Caco-2 (cell line): ENCODE measurements around the gene ETFDH. TPM values are rescaled to one million over a fixed set of nuclear protein-coding genes. Genes with fewer than 3 reads are reported as not detected.

ENCODE experiments used
- BruUV-seq: library from RNA; stranded (reverse); fragments of 400-500 nt; replicated peaks from 2 replicates; lab custom pipeline; 2021; lab: Mats Ljungman, UMichigan
- CTCF ChIA-PET: fragments of 300-600 bp; sonication (Branson Sonifier 250); formaldehyde crosslinking; loops from one replicate; lab custom pipeline; 2022; ENCODE audit warnings: antibody characterized with exemption; lab: Charles Lee
- POLR2A ChIA-PET: fragments of 300-600 bp; sonication (Branson Sonifier 250); formaldehyde crosslinking; loops from one replicate; lab custom pipeline; 2022; ENCODE audit warnings: antibody characterized with exemption; lab: Charles Lee
- DNase-seq, 2 experiments: peaks; one replicate each; pipeline versions ENCODE4 v3.0.0 to v3.0.0-alpha.2; 2020 to 2022
- H3K27me3 ChIP-seq: replicated peaks from 2 replicates; pipeline ENCODE4 v1.6.0; 2011; ENCODE audit warnings: low read length; ENCODE audit not compliant: control insufficient read depth, insufficient read depth
- H3K36me3 ChIP-seq: 2 replicates; pipeline ENCODE4 v1.5.1; 2011; ENCODE audit warnings: low read length; ENCODE audit not compliant: control insufficient read depth, insufficient read depth
- H3K4me1 ChIP-seq: fragments of 250-450 bp; sonication (Bioruptor Pico); 2 replicates; pipeline ENCODE4 v1.5.1; 2020; ENCODE audit warnings: mild to moderate bottlenecking
- H3K4me3 ChIP-seq: 2 replicates; pipeline ENCODE4 v1.5.1; 2011; ENCODE audit warnings: low read depth, mild to moderate bottlenecking, control low read depth, low read length
- H3K9me3 ChIP-seq: fragments of 250-450 bp; sonication (Bioruptor Pico); 2 replicates; pipeline ENCODE4 v1.5.1; 2020; ENCODE audit warnings: mild to moderate bottlenecking, moderate library complexity
- H3K27ac Mint-ChIP-seq: one replicate; pipeline ENCODE4 v1.8.0; 2022; ENCODE audit warnings: mixed read lengths; ENCODE audit not compliant: unreplicated experiment
- H3K27me3 Mint-ChIP-seq: one replicate; pipeline ENCODE4 v1.8.0; 2022; ENCODE audit warnings: mixed read lengths; ENCODE audit not compliant: insufficient read depth, unreplicated experiment
- H3K36me3 Mint-ChIP-seq: one replicate; pipeline ENCODE4 v1.8.0; 2022; ENCODE audit warnings: mild to moderate bottlenecking, mixed read lengths; ENCODE audit not compliant: insufficient read depth, unreplicated experiment
- H3K4me1 Mint-ChIP-seq: one replicate; pipeline ENCODE4 v1.8.0; 2022; ENCODE audit warnings: low read depth, mixed read lengths; ENCODE audit not compliant: unreplicated experiment
- H3K4me3 Mint-ChIP-seq: one replicate; pipeline ENCODE4 v1.8.0; 2022; ENCODE audit warnings: mild to moderate bottlenecking, moderate library complexity, mixed read lengths; ENCODE audit not compliant: unreplicated experiment
- H3K9me3 Mint-ChIP-seq: one replicate; pipeline ENCODE4 v1.8.0; 2022; ENCODE audit warnings: mixed read lengths; ENCODE audit not compliant: unreplicated experiment
- CTCF ChIP-seq, 2 experiments: fragments of 200-600 bp in 1 of 2; IDR thresholded peaks; 1 replicate in 1 of 2; 2 replicates in 1 of 2; pipeline versions ENCODE4 v1.5.1 to v1.8.0; 2011 to 2022; ENCODE audit warnings: antibody characterized with exemption in 1 of 2, control low read depth in 1 of 2, inconsistent platforms in 1 of 2, low read depth in 1 of 2, low read length in 1 of 2, mild to moderate bottlenecking in 1 of 2, moderate library complexity in 1 of 2; ENCODE audit not compliant: insufficient read depth in 1 of 2, severe bottlenecking in 1 of 2, unreplicated experiment in 1 of 2
- intact Hi-C: fragments of 100-400 bp; cut with micrococcal nuclease; formaldehyde crosslinking; loops from one replicate; pipeline ENCODE4 v1.10.0; 2022; ENCODE audit not compliant: unreplicated experiment
- total RNA-seq: library from RNA; stranded (reverse); gene quantifications from 2 replicates; pipeline ENCODE4 v1.2.3, GENCODE V29; 2022

Gene ETFDH
- total RNA-seq, 1 experiment from 2014 or later, result 6.4 TPM

- Mint-ChIP-seq H3K9me3 (no peaks in the 10 kb centered on the region), H3K4me1 (no peaks in the 10 kb centered on the region), H3K36me3 (no peaks in the 10 kb centered on the region), H3K4me3 (no peak overlapping the region), H3K27me3 (peaks cover 3% of the 10 kb centered on the region), H3K27ac (no peak overlapping the region)
- Histone ChIP-seq H3K36me3 (no peaks in the 10 kb centered on the region), H3K27me3 (no peaks in the 10 kb centered on the region), H3K4me3 (no peak overlapping the region), H3K4me1 (no peaks in the 10 kb centered on the region), H3K9me3 (no peaks in the 10 kb centered on the region)
- POLR2A ChIA-PET, result no interaction called here
- no TSS peak for BruUV-seq
- no peak for DNase-seq
- TF ChIP-seq CTCF (IDR thresholded peaks at IDR 0.05; ENCODE audit: insufficient read depth in 1 of 2, low read depth in 1 of 2, low read length in 1 of 2, severe bottlenecking in 1 of 2, unreplicated experiment in 1 of 2), result no peak
- CTCF ChIA-PET, result no interaction called here
- intact Hi-C loops, result no loop called here
Measured at GRCh38 chr4:158630893-158631292, 41.2 kb upstream of the ETFDH start.

GRCh38 chr4:158636619-158637018 lies 35.5 kb upstream of the ETFDH start:
- DNase-seq, result no peak
- H3K36me3 ChIP-seq, result no peaks in the 10 kb centered on the region
- no TSS peak for BruUV-seq
- Mint-ChIP-seq H3K27ac (no peak overlapping the region), H3K4me1 (no peaks in the 10 kb centered on the region), H3K9me3 (no peaks in the 10 kb centered on the region), H3K36me3 (no peaks in the 10 kb centered on the region), H3K4me3 (no peak overlapping the region), H3K27me3 (peaks cover 7% of the 10 kb centered on the region)
- H3K4me3 ChIP-seq, result no peak overlapping the region
- H3K4me1 ChIP-seq, result no peaks in the 10 kb centered on the region
- CTCF ChIA-PET, result no interaction called here
- intact Hi-C loops, result no loop called here
- H3K9me3 ChIP-seq, result no peaks in the 10 kb centered on the region
- POLR2A ChIA-PET, result no interaction called here
- TF ChIP-seq CTCF (IDR thresholded peaks at IDR 0.05; ENCODE audit: insufficient read depth in 1 of 2, low read depth in 1 of 2, low read length in 1 of 2, severe bottlenecking in 1 of 2, unreplicated experiment in 1 of 2), result no peak
- H3K27me3 ChIP-seq, result no peaks in the 10 kb centered on the region

GRCh38 chr4:158644356-158644755 lies 27.7 kb upstream of the ETFDH start:
- Histone ChIP-seq H3K4me1 (no peaks in the 10 kb centered on the region), H3K27me3 (no peaks in the 10 kb centered on the region), H3K4me3 (no peak overlapping the region), H3K9me3 (no peaks in the 10 kb centered on the region), H3K36me3 (no peaks in the 10 kb centered on the region)
- peaks cover 9% of the 10 kb centered on the region for H3K9me3 Mint-ChIP-seq
- no TSS peak for BruUV-seq
- H3K4me3 Mint-ChIP-seq, result no peak overlapping the region
- ChIA-PET POLR2A (interaction anchor here (0.7 kb wide), 1 partner anchor 483 kb away, joined by 8 read pairs; no protein-coding TSS in a partner anchor), CTCF (no interaction called here)
- no peaks in the 10 kb centered on the region for H3K36me3 Mint-ChIP-seq
- H3K4me1 Mint-ChIP-seq, result no peaks in the 10 kb centered on the region
- no peak overlapping the region for H3K27ac Mint-ChIP-seq
- peaks cover 2% of the 10 kb centered on the region for H3K27me3 Mint-ChIP-seq
- intact Hi-C loops, result no loop called here
- no peak for DNase-seq
- no peak for TF ChIP-seq CTCF (IDR thresholded peaks at IDR 0.05; ENCODE audit: insufficient read depth in 1 of 2, low read depth in 1 of 2, low read length in 1 of 2, severe bottlenecking in 1 of 2, unreplicated experiment in 1 of 2)
